HG03108 (cell line): ENCODE data around the gene PPP4R1.

ENCODE experiments used
- ATAC-seq: cut with Tn5 transposase; IDR thresholded peaks from one replicate; pipeline ENCODE4 v1.9.1; 2021; ENCODE audit warnings: moderate library complexity; ENCODE audit not compliant: unreplicated experiment

Gene PPP4R1

GRCh38 chr18:9596226-9596625 is 18.1 kb downstream of the PPP4R1 start:
- no peak for ATAC-seq

- ATAC-seq = no peak
These were observed 19.3 kb downstream of the PPP4R1 start for GRCh38 chr18:9594823-9595596.

DNA sequence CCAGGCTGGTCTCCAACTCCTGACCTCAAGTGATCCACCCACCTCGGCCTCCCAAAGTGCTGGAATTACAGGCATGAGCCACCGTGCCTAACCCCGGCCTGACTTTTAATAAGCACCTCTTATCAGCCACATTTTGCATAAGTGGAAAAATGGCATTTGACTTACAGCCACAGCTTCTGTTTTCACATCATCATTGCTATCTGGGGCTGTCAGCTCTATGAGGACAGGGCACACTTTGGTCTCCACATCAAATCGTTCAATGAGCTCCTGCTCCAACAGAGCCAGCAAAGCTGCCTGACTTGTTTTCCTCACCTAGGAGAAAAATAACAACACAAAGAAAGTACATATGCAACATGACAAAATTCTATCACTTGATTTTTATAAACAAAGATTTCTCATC is 26.4 kb downstream of the PPP4R1 start:
- ATAC-seq = no peak

DNA sequence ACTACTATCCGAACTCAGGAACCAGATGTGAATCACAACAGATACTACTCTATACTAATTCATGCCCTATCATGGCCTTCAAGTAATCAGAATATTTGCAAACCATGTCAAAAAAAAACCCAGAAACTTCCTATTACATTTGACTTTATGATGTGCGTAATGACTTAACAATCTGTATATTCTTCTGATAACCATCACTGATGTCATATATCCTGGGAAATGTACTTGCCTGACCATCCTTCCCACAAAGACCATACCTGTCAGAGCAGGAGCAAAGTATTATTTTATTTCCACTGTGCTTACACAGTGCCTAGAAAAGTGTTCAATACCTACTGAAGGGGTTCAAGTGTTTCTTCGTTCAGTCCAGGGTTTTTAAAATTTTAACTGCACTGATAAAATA is 27.5 kb downstream of the PPP4R1 start:
- no peak for ATAC-seq

DNA sequence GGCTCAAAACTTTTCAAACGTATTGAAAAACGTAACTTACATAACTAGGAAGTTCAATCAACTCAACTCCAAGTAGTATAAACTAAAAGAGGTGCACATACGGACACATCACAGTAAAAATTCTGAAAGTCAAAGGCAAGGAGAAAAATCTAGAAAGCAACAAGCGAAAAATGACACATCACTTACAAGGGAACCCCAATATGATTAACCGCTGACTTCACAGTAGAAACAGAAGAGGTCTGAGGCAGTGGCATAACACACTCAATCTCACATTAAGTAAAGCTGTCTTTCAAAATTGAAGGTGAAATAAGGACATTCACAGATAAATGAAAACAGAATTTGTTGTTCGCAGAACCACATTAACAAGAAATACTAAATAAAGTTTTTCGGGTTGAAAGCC is 32.7 kb downstream of the PPP4R1 start:
- ATAC-seq = no peak

GRCh38 chr18:9578306-9578705 is 36.1 kb downstream of the PPP4R1 start:
- ATAC-seq = no peak

DNA sequence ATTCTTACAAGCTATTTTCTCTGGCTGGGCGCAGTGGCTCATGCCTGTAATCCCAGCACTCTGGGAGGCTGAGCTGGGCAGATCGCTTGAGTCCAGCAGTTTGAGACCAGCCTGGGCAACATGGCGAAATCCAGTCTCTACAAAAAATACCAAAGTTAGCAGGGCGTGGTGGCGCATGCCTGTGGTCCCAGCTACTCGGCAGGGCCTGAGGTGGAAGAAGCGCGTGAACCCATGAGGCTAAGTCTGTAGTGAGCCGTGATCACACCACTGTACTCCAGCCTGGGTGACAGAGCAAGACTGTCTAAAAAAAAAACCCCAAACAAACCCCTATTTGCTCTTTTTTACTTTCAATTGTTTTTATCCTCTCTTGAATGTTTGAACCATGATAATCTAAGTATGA is 37.0 kb downstream of the PPP4R1 start:
- no peak for ATAC-seq

DNA sequence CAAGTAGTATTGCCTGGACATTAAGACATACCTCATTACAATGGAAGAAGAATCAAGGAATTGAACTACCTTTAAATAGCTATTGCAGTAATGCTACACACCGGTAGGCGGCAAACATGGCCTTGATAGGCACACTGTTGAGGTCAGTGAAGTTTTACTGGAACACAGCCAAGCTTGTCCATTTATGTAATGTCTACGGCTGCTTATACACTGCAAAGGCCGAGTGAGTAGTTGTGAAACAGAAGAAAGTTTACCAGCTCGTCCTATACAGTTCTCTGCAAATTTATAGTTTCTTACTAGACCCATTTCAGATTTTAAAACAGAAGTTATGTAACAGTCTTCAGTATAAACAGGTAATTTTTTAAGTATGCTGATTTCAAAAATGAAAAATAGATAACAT is 38.8 kb downstream of the PPP4R1 start:
- peak; percentile 63 for ATAC-seq

DNA sequence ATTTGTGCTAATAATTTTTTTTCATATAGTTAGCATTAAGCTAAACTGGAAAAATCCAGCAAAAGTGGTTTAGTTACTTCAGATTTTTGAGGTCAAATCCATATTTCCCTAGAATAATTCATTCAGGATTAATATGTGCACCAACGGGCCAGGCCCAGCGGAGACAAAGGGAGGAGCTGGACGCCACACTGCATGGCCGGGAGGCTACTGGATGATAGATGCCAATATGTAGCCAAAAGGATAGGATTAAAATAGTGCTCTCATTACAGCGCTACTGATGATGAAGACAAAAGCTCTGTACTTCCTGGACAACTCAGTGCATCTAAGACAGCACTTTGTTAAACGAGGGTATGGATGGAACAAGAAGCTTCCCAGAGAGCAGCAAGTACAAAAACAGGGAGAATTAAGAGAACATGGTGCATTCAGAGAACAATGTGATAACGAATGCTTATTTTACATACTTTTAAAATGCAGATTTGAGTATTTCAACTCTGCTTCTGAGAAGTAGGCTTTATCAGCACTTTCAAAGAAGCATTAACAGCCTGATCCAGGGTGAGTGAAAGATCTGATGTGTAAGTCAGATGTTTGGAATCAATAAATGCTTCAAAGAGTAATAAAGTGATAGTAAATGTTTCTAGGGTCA is 39.8 kb downstream of the PPP4R1 start:
- no peak for ATAC-seq

DNA sequence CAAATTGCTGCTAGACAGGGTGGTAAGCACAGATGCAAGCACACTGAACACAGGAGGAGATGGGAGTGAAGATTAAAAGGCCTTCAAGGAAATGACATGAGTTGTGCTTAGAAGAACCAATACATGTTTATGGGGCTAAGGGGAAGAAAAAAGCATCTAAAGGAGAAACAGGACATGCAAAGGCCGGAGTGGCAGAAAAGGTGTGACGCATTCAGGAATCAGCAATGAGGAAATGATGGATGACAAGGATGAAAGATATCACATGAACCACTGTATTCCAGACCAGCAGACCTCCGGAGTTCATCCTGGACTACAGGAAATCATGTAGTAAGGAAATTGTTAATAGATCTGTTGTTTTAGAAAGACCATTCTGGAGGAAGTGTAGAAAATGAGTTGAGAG is 42.8 kb downstream of the PPP4R1 start:
- no peak for ATAC-seq

- ATAC-seq = no peak
These were observed 44.1 kb downstream of the PPP4R1 start for GRCh38 chr18:9570255-9570654.

- no peak for ATAC-seq
These were observed 45.2 kb downstream of the PPP4R1 start for GRCh38 chr18:9569178-9569577.

DNA sequence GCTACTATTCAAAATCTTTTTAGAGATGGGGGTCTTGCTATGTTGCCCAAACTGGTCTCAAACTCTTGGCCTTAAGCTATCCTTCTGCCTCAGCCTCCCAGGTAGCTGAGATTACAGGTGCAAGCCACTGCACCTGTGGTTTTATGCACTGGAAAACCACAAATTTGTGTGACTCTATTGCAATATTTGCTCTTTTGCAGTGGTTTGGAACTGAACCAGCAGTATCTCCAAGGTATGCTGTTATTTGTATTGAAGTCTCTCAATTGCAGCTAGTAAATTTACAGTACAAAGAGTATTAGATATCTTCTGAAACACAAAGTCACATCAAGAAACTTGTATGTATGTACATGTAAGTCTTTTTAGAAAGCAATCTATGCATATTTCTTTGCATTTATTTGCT is 46.2 kb downstream of the PPP4R1 start:
- ATAC-seq = no peak

- no peak for ATAC-seq
These were observed 49.0 kb downstream of the PPP4R1 start for GRCh38 chr18:9565407-9565806.

- ATAC-seq = no peak
These were observed 51.0 kb downstream of the PPP4R1 start for GRCh38 chr18:9563331-9563730.

- no peak for ATAC-seq
These were observed 51.8 kb downstream of the PPP4R1 start for GRCh38 chr18:9562584-9562983.

DNA sequence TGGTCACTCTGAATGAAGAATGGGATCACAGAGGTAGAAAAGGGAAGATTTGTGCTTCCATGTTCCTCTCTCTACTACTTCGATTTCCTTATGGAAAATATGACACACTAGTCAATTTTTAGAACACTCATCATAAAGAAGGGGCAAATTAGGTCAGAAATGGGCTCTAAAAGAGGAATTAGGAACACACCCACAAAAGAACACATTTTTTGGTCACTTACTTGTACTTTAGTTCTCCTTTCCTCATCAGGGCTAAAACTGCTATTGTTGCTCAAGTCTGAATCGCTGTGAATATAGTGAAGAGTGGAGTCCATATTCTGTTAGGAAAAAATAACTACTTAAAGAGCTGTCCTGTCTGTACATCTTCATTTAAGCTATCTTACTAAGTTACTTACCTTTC is 52.6 kb downstream of the PPP4R1 start:
- ATAC-seq = no peak

- no peak for ATAC-seq
These were observed 55.1 kb downstream of the PPP4R1 start for GRCh38 chr18:9559253-9559652.

DNA sequence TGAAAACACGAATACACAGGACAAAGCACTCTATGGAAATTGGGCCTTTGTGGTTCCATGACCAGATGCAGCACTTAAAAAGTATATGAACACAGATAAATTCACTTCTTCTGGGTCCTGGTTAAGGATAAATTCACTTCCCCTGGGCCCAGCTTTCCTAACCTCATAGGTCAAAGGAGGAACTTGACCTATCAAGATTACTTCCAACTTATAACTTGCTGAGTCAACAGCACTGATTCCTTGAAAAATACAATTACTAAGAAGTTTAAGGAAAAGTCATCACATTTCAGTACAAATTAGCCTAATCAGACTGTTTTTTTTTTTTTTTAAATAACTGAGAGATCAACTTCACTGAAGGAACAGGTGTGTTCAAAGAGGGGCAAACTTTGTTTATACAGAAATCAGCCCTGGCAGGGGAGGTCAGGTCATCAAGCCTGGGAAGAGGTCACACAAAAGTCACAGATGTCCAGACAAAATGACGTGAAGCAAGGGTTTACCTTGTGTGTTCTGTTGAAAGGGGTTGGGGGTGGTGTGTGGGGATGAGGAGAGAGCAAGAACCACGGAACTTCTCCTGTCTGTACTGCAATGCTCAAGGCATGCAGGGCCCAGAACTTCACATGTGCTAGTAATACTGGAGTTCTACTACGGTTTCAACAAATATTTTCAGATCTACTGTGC is 55.8 kb downstream of the PPP4R1 start:
- no peak for ATAC-seq

DNA sequence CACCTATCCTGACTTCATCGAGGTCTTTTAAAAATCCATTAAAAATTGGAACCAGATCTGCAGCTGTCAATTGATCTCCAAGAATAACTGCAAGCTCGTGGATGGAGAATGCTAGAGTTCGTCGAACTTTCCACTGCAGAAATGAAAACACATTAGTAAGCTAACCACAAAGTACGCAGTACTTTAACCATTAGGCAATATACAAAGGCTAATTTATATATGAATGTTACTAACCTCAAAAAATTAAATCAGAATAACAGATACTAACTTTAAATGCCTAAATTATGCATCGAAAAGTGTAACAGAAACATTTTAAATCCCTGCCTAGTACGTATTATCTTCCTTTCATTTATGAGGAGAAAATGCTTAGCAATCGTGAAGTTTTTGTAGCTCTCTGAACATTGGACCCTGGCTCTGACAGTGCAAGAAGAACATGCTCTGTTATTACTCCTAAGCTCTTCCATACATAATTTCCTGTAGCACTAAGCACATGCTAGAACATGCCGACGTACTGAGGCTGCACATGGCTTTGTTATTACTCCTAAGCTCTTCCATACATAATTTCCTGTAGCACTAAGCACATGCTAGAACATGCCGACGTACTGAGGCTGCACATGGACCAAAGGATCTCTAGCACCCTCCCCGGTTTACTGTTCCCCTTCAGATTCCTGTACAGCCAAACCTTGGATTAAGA is 57.0 kb downstream of the PPP4R1 start:
- ATAC-seq = no peak

DNA sequence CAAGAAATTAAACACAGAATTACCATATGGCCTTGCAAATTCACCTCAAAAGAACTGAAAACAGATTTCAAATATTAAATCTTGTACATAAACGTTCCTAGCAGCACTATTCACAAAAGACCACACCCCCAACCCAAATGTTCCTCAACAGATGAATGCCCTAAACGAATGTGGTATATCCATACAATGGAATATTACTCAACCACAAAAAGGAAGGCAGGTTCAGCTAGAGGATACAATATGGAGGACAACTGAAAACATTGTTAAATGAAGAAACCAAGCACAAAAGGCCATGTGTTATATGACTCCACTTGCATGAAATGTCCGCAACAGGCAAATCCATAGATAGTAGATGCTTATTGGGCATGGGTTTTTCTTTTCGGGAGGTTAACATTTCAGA is 61.7 kb downstream of the PPP4R1 start:
- ATAC-seq = no peak

DNA sequence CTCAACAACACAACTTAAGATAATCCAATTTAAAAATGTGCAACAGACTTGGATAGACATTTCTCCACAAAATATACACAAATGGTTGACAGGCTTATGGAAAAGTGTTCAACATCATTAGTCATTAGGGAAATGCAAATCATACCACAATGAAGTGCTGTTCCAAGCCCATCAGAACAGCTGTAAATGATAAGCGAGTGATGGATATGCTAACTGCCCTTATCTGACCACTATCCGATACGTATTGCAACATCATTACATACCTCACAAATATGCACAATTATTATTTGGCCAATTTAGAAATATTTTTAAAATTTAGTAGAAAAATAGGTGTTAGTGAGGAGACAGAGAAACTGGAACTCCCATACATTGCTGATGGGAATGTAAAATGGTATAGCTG is 62.2 kb downstream of the PPP4R1 start:
- no peak for ATAC-seq
